Measurements from ENCODE around the gene TRPM1.

The TRPM1 gene

GRCh38 chr15:30956216-30957124 lies 145.1 kb downstream of the TRPM1 start:
- Histone ChIP-seq H3K9ac (ENCODE audit: low read length) (no peak overlapping the region), H3K4me1 (ENCODE audit: insufficient read depth, low read length) (no peaks in the 10 kb centered on the region), H3K9me3 (ENCODE audit: low read length) (no peaks in the 10 kb centered on the region), H3K27me3 (ENCODE audit: control insufficient read depth in 1 of 2, insufficient read depth in 2 of 2, low read length in 2 of 2) (no peaks in the 10 kb centered on the region), H3K27ac (ENCODE audit: low read depth, low read length) (no peak overlapping the region), H3K4me3 (ENCODE audit: low read depth in 1 of 2, low read length in 2 of 2) (no peak overlapping the region), H3K36me3 (ENCODE audit: insufficient read depth, low read length) (peaks cover 78% of the 10 kb centered on the region)

- Histone ChIP-seq H3K27me3 (ENCODE audit: control insufficient read depth in 1 of 2, insufficient read depth in 2 of 2, low read length in 2 of 2) (no peaks in the 10 kb centered on the region), H3K4me3 (ENCODE audit: low read depth in 1 of 2, low read length in 2 of 2) (no peak overlapping the region), H3K4me1 (ENCODE audit: insufficient read depth, low read length) (no peaks in the 10 kb centered on the region), H3K9me3 (ENCODE audit: low read length) (no peaks in the 10 kb centered on the region), H3K27ac (ENCODE audit: low read depth, low read length) (no peak overlapping the region), H3K9ac (ENCODE audit: low read length) (no peak overlapping the region), H3K36me3 (ENCODE audit: insufficient read depth, low read length) (peaks cover 80% of the 10 kb centered on the region)
These were observed 146.9 kb downstream of the TRPM1 start for GRCh38 chr15:30954674-30955073.

GRCh38 chr15:30953731-30954378 lies 147.7 kb downstream of the TRPM1 start:
- no peak overlapping the region for H3K9ac ChIP-seq (ENCODE audit: low read length)
- no peaks in the 10 kb centered on the region for H3K4me1 ChIP-seq (ENCODE audit: insufficient read depth, low read length)
- H3K36me3 ChIP-seq (ENCODE audit: insufficient read depth, low read length): peaks cover 76% of the 10 kb centered on the region
- H3K4me3 ChIP-seq (ENCODE audit: low read depth in 1 of 2, low read length in 2 of 2): no peak overlapping the region
- no peaks in the 10 kb centered on the region for H3K9me3 ChIP-seq (ENCODE audit: low read length)
- H3K27ac ChIP-seq (ENCODE audit: low read depth, low read length): no peak overlapping the region
- H3K27me3 ChIP-seq (ENCODE audit: control insufficient read depth in 1 of 2, insufficient read depth in 2 of 2, low read length in 2 of 2): no peaks in the 10 kb centered on the region

GRCh38 chr15:30953183-30953582 lies 148.3 kb downstream of the TRPM1 start:
- H3K4me1 ChIP-seq (ENCODE audit: insufficient read depth, low read length): no peaks in the 10 kb centered on the region
- H3K27me3 ChIP-seq (ENCODE audit: control insufficient read depth in 1 of 2, insufficient read depth in 2 of 2, low read length in 2 of 2): no peaks in the 10 kb centered on the region
- H3K27ac ChIP-seq (ENCODE audit: low read depth, low read length): no peak overlapping the region
- no peaks in the 10 kb centered on the region for H3K9me3 ChIP-seq (ENCODE audit: low read length)
- peaks cover 76% of the 10 kb centered on the region for H3K36me3 ChIP-seq (ENCODE audit: insufficient read depth, low read length)
- H3K9ac ChIP-seq (ENCODE audit: low read length): no peak overlapping the region
- H3K4me3 ChIP-seq (ENCODE audit: low read depth in 1 of 2, low read length in 2 of 2): no peak overlapping the region

Data from muscle layer of colon (tissue), 2 donors.